HS-27A (cell line): ENCODE data around the gene EXOSC10.

ENCODE experiments used
- DNase-seq: peaks from one replicate; pipeline ENCODE4 v3.0.0-alpha.2; 2012; ENCODE audit warnings: low read depth, missing footprints

Gene EXOSC10

GRCh38 chr1:11099310-11100148, at the start of gene EXOSC10:
Gene EXOSC10 (minus strand): TSS chr1:11099869. CDS start chr1:11099831, 38 bp downstream.
- peak; percentile 67 for DNase-seq

DNA sequence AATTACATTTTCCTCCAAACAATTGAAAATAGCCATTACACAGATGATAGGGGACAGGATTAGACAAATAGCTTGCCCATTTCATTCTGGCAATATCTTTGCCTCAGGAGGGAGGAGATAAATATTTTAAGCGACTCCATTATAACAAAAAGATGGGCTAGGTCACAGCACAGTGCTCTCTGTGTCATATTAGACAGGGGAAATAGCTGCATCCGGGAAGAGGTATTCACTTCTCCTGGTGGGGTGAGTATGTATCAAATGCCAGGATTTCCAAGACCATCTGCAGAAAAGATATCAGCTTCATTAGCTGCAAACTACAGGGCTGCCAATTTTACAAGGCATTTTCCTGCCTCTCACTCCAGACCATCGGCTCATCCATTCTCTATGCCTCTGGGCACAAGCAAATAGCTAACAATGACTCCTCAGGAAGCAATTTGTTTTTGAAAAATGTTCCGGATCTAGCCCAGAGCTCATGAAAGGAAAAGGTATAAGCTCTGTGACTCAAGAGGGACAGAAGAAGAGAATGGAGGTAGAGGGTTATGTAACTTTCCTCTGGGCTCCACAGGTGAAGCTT, 47.6 kb upstream of the EXOSC10 start:
- DNase-seq = no peak

DNA sequence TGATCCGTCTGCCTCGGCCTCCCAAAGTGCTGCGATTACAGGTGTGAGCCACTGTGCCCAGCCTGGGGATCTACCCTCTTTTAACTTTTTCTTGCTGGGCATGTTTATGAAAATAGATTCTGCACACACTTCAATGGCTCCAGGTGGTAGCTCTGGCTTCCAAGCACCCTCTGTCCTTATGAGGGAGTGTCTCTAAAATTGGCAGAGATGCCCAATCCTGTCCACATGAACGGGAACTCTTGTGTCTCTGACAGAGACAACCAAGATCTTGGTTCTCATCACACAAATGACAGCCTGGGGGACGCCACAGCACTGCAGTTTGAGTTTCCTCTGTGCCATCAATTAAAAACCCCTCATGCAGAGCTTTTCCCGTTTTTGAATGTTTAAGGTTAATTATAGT, 46.1 kb upstream of the EXOSC10 start:
- no peak for DNase-seq

DNA sequence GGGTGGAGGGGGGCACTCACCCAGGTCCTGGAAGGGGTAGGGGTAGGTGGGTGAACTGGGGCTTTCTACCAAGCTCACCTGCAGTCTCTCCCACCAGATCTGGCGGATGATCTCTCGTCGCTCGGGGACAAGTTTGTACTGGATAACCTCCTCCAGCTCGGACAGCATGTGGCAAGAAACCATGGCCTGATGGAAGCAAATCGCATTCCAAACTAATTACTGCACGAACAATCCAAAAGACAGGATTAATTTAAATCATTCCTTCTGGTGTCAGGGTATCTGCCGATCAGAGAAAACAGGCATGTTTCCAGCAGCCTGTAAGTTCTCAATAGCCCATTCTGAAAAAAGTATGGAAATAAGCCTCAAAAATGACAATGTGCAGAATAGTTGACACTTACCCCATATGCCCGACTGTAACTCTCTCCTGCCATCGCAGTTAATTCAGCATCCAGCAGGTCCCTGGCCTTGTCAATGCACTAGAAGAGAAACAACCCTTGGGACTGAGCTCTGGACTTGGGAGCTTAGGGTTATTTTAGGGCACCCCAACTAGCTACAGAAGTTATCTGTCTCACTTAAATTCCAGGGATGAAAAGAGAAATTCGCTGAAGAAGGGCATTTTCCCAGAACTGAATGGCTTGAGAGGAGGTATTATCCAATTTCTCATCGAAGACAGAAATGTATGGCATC, 45.0 kb upstream of the EXOSC10 start:
- no peak for DNase-seq

DNA sequence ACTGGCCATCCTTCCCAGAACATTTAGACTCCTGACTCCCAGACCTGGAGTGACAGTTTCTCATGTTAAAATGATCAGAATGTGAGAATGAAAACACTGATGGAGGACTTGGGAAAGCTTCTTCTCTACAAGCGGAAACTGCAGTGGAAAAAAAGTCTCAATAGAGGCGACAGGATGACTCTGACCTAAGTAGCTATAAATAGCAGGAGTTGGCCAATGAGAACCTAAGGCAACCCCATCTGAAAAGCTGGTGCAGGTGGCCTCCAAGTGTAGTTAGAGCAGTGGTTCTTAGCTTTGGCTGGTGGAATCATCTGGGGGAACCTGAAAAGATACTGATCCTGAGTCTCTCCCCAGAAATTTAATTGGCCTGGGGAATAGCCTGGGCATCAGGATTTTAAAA, 44.2 kb upstream of the EXOSC10 start:
- no peak for DNase-seq

DNA sequence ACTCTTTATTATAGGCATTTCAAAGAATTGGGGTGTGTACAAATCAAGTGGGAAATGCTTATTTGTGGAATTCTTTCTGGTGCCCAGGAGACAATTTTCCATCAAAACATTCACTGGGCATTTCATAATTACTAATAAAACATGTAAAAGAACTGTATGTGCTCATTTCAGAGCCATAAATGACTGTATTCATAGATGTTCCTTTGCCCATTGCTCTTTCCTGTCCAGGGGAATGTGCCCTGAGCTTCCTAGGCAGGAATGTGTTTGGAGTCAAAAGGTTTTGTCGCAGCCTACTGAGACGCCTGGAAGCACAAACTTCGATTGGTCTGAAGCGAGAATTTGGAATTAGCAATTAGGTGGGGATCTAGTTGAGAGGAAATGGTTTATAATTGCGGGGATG, 43.7 kb upstream of the EXOSC10 start:
- DNase-seq = no peak

GRCh38 chr1:11142618-11143391, 43.1 kb upstream of the EXOSC10 start:
- no peak for DNase-seq

- DNase-seq = no peak
Measured at GRCh38 chr1:11138952-11139351, 39.3 kb upstream of the EXOSC10 start.

GRCh38 chr1:11138029-11138428, 38.4 kb upstream of the EXOSC10 start:
- no peak for DNase-seq

- DNase-seq = no peak
Measured at GRCh38 chr1:11134898-11135266, 35.2 kb upstream of the EXOSC10 start.

DNA sequence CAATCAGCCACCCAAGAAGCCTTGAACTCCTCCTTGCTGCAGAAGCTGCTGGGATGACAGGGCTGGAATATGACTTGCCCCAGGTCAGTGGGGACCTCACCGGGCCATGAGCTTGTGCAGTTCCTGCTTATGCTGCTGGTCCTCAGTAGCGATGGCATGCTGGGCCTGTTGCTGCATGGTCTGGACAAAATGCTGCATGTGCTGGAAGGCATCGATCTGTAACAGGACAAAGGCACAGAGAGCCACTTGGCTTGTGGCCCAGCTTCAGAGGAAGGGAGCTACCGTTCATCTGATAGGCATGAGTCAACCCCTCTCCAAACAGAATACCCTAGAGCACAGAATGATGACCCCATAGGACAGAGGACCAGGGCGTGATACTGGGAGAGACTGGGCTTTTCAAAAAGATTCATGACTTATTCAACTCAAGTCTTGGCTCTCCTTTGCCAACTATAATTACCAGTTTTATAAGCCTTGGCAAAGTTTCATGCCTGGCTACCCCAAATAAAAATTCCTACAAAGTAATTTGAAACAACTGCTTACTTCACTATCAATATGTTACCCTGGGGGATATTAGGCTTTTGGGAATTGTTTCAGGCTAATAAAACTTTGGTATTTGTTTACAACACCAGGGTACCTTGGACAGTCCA, 34.7 kb upstream of the EXOSC10 start:
- no peak for DNase-seq

- DNase-seq = no peak
Measured at GRCh38 chr1:11132563-11133293, 33.1 kb upstream of the EXOSC10 start.

DNA sequence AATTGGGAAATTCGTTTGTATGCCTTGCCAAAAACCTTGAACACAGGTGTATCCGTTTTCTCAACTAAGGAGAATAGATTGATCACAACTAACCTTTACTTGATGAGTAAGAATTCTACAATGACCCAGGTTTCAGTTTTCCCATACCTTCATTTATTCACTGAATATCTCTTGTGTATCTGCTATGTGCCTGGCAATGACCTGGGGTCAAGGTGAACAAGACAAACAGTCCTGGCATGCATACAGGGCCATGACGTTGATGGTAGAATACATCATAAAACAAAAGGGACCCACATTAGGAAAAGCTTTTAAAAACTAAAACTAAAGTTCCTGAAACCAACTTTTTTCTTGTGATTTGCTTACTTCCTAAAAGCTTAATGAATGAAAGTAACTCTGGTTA, 32.1 kb upstream of the EXOSC10 start:
- no peak for DNase-seq

GRCh38 chr1:11130406-11130805, 30.7 kb upstream of the EXOSC10 start:
- no peak for DNase-seq

DNA sequence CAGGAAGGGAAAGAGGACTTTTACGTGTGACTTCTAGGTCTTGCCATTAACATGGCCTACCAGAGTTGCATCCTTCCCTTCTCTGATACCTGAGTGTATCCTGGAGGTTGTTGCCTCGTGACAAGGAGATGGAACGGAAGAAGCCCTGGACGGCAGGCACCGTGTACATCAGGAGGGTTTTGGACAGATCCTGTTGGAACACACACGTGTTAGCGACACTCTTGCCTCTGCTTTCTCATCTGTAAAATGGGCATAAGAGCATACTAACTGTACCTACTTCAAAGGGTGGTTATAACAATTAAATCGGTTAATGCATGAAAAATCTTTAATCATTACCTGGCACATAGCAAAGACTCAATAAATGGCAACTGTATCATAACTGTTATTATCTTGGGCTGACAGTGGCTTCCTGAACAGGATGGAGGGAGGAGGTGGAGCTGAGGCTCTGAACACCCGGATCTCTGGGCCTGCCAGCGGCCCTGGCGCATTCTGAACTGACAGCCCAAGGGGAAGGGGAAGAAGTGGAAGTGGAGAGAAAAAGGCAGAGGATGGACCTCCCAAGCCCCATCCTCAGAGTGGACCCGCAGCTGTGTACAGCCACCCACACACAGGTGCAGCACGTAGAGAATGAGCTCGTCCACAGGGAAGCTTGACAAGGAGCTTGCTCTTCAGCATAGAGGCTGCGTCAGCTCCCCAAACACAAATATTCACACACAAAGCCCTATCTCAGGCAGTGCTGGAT, 30.2 kb upstream of the EXOSC10 start:
- DNase-seq = no peak

- no peak for DNase-seq
Measured at GRCh38 chr1:11126569-11126968, 26.9 kb upstream of the EXOSC10 start.

- no peak for DNase-seq
Measured at GRCh38 chr1:11125931-11126330, 26.3 kb upstream of the EXOSC10 start.

DNA sequence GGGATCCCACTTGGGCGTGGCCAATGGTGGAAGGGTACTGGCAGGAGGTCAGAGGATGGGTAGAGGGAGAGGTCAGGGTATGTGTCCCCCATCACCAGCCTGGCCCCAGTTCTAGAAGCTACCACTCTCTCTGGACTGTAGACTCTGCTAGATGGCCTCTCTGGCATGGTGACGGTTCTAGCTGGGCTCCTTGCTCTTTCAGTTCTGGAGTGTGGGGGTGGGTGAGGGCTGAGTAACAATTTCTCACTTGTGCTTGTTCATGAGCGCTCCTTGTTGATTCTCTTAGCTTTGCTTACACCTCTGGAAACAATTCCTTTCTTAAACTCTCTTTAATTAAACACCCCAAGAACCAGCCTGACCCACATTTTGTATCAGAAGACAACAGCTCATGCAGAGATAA, 25.3 kb upstream of the EXOSC10 start:
- no peak for DNase-seq

- no peak for DNase-seq
Measured at GRCh38 chr1:11116318-11116717, 16.6 kb upstream of the EXOSC10 start.

GRCh38 chr1:11114966-11115365, 15.3 kb upstream of the EXOSC10 start:
- no peak for DNase-seq
